ENCODE results near the gene DUOX2.
"Not testable (repeated sequence)": the region's sequence is repeated elsewhere in the genome, so short reads cannot be mapped to it uniquely, and the experiment has no call there.

Gene DUOX2

DNA sequence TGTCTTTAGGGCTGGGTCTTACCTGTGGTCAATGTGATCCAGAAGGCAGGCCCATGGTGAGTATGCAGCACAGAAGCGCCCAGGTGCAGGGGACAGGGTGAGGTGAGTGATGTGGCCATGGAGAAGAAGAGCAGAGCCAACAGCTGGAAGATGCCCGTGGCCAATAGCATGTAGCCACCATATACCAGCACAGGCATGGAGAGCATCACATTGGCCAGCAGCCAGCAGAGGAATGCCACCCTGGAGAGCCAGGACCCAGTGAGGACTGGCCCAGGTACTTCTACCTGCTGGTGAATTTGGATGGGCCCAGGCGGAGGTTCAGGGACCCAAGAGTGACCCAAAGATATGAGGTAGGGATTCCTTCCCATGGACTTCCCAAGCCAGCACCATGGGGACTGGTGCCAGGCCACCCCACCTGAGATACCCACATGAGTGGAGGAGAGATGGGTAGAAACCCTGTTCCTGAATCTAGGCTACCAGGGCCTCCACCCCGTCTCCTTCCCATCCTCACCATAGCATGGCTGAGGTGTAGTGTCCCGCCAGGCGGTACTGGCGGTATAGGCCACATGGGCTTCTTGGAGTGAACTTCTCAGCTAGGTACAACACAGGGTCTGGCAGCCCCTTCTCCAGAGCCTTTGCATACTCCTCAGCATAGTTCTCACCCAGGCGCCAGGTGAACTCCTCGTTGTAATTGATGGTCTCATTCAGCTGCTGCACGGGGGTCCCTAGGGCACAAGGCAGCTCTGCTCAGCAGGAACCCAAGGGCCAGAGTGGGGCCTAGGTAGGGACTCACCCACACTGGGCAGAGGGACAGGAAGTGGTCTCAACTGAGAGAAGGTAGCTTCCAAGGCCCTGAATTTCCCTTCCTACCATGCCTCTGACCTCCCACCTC is 6.4 kb upstream of the DUOX2 start:
- in situ Hi-C loops (cut with MboI; ENCODE audit: low sequenced_read_pairs), result no loop called here

DNA sequence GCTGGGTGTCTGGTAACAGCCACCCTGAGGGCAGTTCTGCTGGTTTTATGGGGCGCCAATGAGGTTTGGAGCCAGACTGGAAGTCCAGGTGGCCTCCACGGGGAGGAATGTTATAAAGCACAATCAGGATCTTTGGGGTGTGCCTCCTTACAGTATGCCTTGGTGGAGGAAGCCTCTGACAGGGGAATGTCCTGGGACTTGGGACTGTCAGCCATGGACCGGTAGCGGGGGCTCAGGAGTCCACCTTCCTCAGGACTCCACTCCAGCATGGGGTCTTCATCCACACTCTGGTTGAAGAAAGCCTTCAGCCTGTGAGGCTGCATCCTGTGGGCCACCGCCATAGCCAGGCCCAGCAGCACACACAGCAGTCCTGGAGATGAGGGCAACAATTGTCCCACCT is 5.0 kb upstream of the DUOX2 start:
- in situ Hi-C loops (cut with MboI; ENCODE audit: low sequenced_read_pairs), result no loop called here

DNA sequence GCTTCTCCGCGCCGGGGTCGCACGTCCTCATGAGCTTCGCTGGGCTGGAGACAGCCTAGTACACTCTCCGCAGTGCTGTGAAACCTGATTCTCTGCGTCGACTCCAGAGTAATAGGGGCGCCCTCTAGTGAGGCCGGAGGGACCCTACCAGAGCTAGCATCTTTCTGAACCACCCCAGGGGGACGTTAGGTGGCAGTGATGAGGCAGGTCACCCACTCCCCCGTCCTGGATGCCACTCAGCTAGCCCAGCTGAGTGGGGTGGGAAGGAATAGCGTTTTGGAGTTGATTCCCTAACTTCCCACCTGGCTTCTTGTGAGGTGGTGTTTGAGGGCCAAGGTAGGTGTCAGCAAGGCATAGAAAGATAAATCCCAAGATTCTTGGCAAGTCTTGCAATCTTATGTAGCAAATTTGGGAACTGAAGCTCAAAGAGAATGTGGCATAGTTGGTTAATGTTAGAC is 4.2 kb upstream of the DUOX2 start:
- in situ Hi-C loops (cut with MboI; ENCODE audit: low sequenced_read_pairs), result no loop called here

DNA sequence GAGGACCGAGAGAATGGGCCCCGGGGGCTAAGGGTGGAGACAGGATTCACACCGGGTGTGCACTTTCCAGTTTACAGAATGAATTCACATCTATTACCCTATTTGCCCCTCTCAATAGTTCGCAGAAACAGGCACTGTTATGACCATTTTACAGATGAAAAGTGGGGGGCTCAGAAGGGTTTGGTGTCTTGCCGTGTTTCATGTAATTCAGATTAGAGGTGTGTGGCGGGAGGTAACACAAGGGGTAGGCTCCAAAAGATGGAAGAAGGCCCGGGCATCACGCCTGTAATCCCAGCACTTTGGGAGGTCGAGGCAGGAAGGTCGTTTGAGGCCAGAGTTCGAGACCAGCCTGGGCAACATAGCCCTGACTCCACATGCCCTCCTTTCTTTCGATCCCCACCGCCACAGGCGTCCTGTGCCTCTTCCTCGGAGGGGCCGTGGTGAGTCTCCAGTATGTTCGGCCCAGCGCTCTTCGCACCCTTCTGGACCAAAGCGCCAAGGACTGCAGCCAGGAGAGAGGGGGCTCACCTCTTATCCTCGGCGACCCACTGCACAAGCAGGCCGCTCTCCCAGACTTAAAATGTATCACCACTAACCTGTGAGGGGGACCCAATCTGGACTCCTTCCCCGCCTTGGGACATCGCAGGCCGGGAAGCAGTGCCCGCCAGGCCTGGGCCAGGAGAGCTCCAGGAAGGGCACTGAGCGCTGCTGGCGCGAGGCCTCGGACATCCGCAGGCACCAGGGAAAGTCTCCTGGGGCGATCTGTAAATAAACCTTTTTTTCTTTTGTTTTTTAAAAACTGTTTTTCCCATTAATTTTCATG is 3.5 kb upstream of the DUOX2 start:
- in situ Hi-C loops (cut with MboI; ENCODE audit: low sequenced_read_pairs), result no loop called here

DNA sequence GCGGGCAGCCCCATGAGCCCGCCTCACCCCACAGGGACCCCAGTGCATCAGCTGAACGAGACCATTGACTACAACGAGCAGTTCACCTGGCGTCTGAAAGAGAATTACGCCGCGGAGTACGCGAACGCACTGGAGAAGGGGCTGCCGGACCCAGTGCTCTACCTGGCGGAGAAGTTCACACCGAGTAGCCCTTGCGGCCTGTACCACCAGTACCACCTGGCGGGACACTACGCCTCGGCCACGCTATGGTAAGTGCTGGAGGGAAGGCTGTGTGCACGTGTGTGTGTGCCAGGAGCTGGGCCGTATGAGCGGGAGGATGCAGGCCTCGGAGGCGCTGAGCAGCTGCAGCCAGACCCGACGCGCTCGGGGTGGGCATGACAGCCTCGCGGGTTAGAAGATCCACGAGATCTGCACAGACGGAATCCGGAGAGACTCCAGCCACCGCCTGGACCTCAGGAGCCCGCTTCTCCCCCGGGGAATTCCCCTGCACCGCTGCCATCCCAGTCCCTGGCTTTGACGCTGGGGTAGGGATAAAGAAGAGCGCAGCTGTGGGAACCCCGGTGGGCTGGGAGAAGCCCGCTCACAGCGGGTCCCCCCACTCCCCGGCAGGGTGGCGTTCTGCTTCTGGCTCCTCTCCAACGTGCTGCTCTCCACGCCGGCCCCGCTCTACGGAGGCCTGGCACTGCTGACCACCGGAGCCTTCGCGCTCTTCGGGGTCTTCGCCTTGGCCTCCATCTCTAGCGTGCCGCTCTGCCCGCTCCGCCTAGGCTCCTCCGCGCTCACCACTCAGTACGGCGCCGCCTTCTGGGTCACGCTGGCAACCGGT is 2.7 kb upstream of the DUOX2 start:
- in situ Hi-C loops (cut with MboI; ENCODE audit: low sequenced_read_pairs), result no loop called here

DNA sequence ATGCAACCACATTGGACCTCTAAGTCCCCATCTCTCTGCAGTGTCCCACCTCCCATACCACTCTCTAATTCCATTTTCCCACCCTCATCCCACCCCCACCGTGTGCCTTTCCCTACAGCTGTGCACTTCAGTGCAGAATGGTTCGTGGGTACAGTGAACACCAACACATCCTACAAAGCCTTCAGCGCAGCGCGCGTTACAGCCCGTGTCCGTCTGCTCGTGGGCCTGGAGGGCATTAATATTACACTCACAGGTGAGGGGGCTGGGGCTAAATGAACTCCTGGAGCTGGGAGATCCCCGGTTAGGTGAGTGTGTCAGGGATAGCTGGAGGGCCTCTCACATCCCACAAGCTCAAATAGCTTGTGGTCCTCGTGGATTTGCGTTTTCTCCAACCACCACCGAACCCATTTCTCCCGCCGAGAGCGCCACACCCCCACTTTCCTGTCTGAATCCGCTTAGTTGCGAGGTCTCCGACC is 2.1 kb upstream of the DUOX2 start:
- in situ Hi-C loops (cut with MboI; ENCODE audit: low sequenced_read_pairs), result no loop called here

DNA sequence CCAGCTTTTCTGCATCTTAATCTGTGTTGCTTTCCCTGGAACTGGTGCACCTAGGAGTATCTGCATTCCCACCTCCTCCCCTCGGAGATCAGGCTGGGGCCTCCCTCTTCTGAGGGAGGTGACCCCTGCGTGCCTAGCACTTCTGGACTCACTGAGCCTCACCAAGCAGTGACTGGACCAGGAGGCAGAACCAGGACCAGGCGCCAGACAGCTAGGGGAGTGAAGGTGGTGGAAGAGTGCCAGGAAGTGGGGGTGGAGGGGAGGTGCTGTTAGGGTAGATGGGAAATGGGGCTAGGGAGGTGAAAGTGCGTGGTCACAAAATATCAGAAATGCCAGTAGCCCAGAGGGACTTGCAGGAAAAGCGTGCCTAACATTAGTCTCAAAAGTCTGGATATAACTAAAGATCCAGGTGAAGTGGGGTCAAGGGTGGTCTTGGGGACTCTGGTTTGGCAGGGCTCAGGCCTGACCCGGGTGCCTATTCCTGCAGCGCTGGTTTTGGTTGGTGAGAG is 1.4 kb upstream of the DUOX2 start:
- in situ Hi-C loops (cut with MboI; ENCODE audit: low sequenced_read_pairs), result no loop called here

DNA sequence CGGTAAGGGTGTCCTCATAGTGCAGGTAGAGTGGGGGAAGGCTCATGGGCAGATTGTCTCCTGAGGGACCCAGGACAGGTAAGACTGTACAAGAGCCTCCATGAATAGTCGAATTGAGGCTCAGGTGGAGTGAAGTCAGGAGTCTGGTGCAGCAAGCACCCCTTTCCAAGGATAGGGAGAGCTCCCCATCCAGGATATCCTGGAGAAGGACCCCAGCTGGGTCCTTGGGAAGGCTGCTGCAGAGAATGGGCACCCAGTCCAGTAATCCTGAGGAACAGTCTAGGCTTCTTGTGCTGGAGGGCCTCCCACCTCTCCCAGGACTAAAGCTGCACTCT is 746 bp upstream of the DUOX2 start:
- in situ Hi-C loops (cut with MboI; ENCODE audit: low sequenced_read_pairs), result no loop called here

DNA sequence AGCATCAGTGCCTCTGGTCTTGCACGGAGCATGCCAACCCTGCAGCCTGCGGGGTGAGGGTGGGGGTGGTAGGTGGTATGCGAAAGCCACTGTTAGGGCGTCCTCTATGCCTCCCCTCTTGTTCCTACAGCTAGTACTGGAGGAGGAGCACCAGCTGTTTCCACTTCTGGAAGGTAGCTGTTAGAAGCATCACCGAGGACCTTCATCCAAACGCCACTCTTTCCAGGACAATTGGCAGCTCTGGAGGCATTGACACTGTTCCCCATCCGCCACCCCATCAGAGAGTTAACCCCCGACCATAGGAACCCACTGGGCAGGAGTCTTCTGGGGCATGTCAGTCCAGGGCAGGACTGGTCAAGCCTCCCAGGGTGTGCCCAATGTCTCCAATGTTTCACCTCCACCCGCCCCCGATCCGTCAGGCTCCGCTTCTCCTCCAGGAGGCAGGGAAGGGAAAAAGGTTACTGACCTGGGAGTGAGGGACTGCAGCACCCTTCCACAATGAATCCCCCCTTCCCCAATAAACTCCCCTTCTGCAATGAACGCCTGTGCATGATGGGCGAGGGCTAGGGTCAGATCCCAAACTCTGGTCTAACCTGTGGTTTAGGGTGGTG is 487 bp downstream of the DUOX2 start:
- in situ Hi-C loops (cut with MboI; ENCODE audit: low sequenced_read_pairs), result no loop called here

DNA sequence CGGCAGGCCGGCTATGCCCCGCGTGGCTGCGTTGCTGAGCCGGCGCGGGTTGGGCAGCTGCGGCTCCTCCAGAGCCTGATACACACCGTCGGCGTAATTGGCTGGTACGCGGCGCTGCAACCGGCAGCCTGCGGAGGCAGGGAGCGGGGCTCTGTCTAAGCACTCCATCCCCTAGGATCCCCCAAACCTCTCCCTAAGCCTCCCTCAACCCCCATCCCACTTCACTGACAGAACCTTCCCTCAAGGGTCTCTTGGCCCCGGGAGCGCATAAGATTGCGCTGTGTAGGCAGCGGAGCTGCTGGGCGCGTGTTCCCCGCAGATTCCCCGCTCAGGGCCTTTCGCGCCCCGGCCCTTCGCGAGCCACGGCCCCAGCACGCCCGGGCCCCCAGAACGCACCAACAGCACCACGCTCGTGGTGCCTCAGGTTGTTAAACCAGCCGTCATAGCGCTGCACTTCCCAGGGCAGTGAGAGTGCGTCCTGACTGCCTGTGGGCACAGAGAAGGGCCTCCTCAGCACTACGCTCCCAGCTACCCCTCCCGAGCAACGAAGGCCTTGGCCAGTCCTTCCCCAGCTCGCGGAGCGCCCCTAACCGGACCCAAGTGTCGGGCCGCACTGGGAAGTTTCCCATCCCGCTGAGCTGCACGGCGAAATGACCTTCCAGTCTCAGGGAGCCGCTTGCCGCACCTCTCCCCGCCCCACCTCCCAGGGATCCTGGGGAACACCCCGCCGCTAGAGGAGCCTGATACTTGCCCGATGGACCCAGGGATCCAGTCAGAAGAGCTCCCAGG is 1.2 kb downstream of the DUOX2 start:
- in situ Hi-C loops (cut with MboI; ENCODE audit: low sequenced_read_pairs), result no loop called here

DNA sequence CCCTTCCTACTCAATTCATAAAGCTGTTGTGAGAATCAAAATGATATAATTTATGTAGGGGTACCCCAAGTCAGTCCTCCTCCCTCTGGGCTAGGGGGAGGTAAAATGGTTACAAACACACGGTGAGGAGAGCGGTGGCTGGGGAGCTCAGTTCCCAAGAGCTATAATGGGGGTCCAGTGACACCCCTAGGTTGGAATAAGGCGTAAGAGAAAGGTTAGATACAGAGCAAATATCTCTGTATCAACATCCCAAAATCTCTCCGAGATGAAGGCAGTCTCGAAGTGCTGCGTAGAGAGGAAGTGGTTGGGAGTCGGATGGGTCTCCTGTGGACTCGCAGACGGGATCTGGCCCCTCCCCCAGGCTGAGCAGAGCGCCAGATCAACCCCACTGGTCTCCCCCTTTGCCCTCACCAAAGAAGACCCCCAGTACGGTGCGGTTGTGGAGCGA is 1.8 kb downstream of the DUOX2 start:
- in situ Hi-C loops (cut with MboI; ENCODE audit: low sequenced_read_pairs), result no loop called here

DNA sequence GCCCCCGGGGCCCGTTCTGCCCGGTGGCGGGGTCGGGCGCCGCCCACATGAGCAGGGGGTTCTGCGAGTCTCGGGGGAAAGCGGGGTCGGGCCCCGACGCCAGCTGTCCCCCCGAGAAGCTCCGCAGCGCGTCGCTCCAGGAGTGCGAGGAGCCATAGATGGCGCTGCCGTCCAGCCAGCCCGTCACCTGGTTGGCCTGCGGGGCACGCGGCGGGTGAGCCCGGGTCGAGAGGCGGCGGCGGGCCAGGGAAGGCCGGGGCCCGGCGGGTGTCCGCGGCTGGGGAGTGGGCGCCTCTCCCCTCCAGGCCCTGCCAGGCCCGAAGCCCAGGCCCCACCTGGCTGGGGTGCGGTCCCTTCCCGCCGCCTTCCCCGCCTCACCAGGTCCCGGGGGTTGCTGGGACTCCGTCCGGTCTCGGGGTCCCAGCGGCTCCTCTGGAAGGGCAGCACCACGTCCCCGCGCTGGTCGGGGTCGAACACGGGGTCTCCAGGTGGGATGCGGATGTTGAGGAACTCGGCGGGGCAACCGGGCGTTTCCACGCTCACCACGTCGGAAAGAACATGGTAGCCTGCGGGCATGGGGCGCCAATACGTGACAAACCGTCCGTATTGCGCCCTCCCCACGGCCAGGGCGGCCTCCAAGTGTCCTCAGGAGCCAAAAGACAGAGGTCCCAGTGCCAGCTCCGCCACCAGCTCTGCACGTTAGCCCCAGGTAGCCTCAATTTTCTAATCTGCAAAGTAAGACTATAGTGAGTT is 2.4 kb downstream of the DUOX2 start:
- in situ Hi-C loops (cut with MboI; ENCODE audit: low sequenced_read_pairs), result no loop called here

DNA sequence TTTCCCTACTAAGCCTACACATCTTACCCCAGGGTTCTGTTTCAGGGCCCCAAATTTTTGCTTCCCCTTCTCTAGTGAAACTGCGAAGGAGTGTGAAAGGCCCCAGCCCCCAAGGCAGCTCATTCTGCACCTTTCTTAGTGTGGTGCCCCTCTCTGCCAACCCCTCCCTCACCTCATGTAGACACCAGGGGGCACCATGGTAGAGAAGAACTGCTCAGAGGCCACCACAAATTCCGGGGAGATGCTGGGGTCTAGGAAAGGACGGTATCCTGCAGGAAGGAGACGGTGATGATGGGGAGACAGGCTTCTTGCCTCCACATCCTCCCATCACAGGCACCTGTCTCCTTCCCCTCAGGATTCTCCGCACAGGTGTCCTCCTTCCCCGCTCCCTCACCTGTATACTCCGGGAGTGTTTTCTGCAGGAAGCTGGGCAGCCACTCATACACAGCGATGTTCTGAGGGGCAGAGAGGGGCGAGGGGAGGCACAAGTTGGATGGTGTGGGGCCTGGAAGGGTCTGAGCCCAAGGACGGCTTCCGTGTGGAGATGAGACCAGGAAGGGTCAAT is 3.6 kb downstream of the DUOX2 start:
- in situ Hi-C loops (cut with MboI; ENCODE audit: low sequenced_read_pairs), result no loop called here

DNA sequence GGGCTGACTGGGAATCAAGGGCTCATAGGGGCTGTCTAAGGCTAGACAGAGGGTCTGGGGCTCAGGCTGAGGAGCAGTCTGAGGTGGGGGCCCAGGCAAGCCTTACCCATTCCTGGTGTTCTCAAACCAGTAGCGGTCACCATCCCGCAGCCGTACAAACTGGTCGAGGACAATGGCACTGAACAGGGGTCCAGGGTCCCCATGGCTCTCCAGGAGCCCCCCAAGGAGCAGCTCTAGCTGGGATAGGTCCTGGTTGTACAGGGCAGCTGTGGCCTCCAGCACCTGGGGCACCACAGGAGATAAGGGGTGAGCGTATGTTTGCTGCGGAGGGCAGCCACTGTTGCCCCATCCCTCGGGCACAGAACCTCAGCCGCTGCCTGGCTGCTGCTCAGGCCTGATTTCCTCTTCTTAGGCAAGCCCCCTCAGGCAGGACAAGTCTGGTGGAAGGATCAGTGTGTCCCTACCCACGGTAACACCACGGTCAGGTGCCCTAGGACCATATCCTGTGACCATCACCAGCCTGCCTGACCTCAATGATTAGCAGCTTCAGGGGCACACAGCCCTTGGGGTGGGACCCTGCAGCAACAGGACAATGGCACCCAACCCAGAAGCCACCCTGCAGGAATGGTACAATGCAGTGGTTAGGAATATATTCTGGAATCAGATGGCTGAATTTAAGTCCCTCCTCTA is 5.9 kb downstream of the DUOX2 start:
- in situ Hi-C loops (cut with MboI; ENCODE audit: low sequenced_read_pairs), result no loop called here

DNA sequence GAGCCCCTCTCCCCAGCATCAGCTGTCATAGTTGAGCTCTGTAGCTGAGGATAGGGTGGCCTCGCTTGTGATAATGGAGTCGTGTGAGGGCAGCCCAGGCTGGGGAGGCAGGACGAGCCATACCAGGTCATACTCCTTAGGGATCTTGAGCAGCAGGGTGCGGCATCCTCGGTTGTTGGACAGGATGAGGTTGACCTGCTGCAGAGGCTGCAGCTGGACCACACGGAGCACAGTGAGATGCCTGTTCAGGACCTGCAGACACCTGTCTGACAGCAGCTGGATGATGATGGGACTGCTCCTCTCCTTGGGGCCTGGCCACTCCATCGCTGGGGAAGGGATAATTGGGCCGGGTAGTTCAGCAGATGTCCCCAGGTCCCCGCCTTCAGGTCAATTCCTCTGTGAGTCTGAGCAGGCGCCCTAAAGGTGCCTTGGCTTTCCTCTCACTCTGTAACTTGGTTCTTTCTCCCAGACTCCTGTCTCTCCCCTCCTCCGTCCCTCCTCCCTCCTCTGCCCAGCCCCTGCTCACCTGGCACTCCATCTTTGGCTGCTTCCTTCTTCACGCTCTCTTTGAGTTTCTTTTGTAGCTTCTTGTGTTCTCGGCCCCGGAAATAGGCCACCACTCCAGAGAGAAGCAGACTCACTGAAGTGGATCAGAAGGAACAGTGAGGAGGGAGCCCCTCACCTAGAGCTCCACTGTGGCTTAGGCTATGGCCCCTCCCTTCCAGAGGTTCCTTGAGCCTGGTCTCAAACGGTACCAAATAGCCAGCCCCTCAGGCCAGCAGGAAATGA is 7.8 kb downstream of the DUOX2 start:
- in situ Hi-C loops (cut with MboI; ENCODE audit: low sequenced_read_pairs), result no loop called here

DNA sequence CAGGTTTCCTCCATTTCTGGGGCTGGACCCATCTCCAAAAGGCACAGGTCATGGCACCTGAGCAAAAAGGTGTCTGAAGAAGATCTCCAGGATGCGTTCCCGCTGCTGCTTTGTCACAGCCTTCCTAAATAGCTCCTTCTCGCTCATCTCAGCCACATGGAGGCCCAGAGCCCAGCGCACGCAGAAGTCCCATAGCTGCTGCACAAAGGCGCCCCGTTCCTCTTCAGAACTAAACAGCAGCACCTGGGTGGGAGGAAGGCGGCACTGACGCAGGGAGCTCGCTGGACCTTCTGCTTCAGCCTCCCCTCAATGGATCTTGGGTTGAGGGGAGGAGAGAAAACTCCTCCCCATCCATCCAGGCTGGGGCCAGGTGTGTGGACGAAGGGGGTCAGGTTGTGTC is 8.4 kb downstream of the DUOX2 start:
- in situ Hi-C loops (cut with MboI; ENCODE audit: low sequenced_read_pairs), result no loop called here

DNA sequence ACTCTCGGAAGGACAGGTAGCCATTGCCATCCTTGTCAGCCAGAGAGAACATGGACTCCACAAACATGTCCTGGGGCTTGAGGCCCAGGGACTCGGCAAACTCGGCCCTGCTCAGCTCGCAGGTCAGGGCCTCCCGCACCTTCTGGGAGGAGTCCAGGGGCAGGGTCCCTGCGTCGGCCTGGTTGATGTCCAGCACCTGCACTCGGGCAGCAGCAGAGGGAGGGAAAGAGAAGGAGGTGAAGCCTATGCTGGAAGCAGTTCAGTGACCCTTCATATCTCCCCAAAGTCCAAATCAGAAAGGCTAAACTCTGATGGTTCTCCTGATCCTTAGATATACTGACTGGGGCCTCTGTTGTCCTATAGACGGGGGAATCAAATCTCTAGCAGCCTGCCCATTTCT is 9.8 kb downstream of the DUOX2 start:
- in situ Hi-C loops (cut with MboI; ENCODE audit: low sequenced_read_pairs), result not testable (repeated sequence)
